DMS153 (cell line): ENCODE data around the gene CRISP2.
"Not testable (repeated sequence)": the region's sequence is repeated elsewhere in the genome, so short reads cannot be mapped to it uniquely, and the experiment has no call there.

Experiments
- DNase-seq: peaks from one replicate; lab custom pipeline; 2025; lab: John Stamatoyannopoulos, UW

Gene CRISP2

GRCh38 chr6:49713346-49713745, at the start of gene CRISP2:
TSS of gene CRISP2 (minus strand) at chr6:49713543. CDS start at chr6:49709196, 4,347 bp downstream.
- peak; percentile 55 for DNase-seq

GRCh38 chr6:49744259-49744658, 30.9 kb upstream of the CRISP2 start, which contains the start of gene CRISP3:
TSS of gene CRISP3 (minus strand) at chr6:49744388. CDS start at chr6:49744367, 21 bp downstream.
- DNase-seq: peak; percentile 89

GRCh38 chr6:49743429-49743828, 30.1 kb upstream of the CRISP2 start:
- DNase-seq: no peak

DNA sequence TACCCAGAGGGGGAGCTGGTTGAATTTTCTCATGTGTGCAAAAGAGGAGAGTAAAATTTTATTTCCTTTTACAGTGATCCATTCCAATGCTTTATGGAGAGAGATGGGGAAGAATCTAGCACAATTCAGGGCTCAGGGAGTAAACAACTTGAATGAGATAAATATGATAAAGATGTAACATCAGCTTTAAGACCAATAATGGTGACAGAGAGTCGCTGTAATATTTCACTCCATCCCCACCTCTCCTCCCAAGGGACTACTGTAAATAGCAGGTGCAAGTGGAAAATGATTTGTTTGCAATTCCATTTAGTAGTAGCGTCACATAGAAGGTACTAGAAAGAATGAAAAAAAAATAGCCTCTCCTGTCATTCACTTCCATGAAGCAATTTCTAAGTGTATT, 26.1 kb upstream of the CRISP2 start:
- peak; percentile 88 for DNase-seq

DNA sequence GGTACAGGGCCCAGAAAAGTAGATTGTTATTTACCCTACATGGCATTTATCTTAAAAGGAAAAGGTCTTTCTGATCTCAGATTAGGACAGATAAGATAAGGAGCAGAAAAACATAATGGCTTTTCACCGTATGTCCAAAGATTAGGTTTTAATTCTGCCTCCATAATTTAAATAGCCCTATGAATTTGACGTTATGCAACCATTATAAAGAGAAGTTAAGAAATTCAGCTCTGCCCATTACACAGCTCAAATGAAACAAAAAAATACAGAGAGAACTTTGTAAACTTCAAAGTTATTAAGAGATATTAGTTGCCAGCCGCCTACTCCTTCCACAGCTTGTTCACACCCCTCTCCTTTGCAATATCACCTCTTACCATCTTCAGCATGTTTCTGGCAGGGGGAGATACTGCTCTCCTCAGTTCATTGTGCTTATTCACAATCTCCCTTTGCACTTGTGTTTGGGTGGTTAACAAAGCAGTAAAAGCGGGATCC, 22.7 kb upstream of the CRISP2 start:
- DNase-seq: no peak

- DNase-seq: no peak
These were observed 20.3 kb upstream of the CRISP2 start for GRCh38 chr6:49733680-49734079.

- no peak for DNase-seq
These were observed 19.4 kb upstream of the CRISP2 start for GRCh38 chr6:49732781-49733180.

DNA sequence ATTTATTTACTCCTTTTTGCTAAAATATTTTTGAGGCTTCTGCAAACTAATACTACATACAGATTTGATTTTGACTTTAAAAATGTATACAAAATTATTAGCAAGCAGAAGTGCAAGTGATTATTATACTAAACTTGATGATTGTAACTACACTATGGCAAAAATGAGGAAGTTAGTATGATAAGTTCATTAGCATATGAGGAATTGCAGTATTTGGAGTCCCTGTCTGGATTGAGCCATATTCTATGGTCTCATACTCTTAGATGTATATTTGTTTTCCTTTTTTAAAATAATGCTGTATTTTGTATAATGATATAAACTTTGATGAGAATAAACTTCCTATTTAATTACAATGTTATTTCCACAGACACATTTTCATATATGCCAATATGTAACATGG, 16.9 kb upstream of the CRISP2 start:
- DNase-seq: no peak

GRCh38 chr6:49723917-49724316, 10.6 kb upstream of the CRISP2 start:
- DNase-seq: not testable (repeated sequence)

- DNase-seq: no peak
These were observed 8.0 kb upstream of the CRISP2 start for GRCh38 chr6:49721297-49721696.

DNA sequence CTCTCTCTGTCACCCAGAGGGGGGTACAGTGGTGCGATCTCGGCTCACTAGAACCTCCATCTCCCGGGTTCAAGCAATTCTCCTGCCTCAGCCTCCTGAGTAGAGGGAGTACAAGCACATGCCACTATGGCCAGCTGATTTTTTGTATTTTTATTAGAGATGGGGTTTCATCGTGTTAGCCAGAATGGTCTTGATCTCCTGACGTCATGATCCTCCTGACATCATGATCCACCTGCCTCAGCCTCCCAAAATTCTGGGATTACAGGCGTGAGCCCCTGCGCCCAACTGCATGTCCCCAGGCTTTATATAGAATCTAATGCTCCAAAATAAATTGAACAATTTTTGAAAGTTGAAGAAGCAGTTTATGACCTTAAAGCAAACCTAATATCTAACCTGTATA, 7.0 kb upstream of the CRISP2 start:
- no peak for DNase-seq

- DNase-seq: no peak
These were observed 14.9 kb downstream of the CRISP2 start for GRCh38 chr6:49698478-49698877.

DNA sequence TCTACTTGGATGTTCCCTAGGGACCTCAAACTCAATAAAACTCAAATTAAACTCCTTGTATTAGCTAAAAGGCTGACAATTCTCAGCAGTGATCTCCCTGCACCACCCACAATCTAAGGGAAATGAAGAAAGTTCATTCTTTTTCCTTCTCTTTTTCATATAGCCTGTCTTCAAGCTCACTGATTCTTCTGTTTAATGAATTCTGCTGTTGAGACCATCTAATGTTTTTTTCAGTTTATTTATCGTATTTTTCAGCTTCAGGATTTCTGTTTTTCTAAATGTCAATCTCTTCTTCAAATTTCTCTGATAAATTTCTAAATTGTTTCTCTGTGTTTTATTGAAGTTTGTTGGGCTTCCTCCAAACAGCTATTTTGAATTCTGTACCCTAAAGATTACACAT, 19.8 kb downstream of the CRISP2 start:
- DNase-seq: no peak

- no peak for DNase-seq
These were observed 20.8 kb downstream of the CRISP2 start for GRCh38 chr6:49692534-49692933.

DNA sequence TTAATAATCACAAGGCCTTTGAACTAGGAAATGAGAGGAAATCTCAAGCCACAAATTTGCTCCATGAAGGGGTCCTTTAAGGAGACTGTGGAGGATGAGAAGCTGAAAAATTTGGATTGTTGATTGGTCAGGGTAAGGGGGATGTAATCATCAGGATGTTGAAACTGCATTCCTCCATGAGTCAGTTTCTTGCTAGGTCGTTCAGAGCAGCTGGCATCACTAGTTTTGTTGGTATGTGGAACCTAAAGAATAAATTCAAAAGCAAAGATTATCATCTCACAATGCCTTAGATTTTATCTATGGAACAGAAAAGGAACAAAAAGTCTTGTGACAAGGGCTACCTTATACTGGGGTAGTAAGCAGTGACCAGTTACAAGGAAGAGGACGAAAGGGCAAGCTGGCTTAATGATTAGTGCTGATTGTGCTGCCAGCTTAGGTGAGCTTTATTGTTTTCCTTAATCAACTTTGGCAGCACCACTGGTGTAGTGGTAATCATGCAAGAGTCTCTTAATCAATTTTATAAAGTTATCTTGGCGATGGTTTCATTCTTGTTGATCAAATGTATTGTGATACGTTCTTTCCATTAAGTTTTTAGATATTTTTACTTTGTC, 36.6 kb downstream of the CRISP2 start:
- no peak for DNase-seq

GRCh38 chr6:49675816-49676215, 37.5 kb downstream of the CRISP2 start:
- DNase-seq: no peak

DNA sequence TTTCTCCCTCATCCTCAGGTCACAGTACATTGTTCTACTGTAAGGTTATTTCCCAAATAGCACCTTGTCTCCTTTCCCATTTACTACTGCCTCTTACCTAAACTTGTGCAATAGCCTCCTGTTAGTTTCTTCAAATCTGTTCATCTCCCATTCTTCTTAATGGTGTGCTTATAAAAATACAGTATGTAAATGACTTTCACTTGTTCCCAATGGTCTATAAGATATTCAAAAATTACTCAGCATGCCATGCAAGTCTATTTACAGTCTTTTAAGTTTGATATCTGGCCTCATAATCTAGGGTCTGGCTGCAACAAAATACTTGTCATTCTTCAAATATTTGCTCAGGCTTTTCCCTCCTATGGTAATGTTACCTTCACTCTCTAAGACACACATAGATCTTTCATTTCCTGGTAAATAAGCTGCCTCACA, 45.2 kb downstream of the CRISP2 start:
- DNase-seq: no peak

DNA sequence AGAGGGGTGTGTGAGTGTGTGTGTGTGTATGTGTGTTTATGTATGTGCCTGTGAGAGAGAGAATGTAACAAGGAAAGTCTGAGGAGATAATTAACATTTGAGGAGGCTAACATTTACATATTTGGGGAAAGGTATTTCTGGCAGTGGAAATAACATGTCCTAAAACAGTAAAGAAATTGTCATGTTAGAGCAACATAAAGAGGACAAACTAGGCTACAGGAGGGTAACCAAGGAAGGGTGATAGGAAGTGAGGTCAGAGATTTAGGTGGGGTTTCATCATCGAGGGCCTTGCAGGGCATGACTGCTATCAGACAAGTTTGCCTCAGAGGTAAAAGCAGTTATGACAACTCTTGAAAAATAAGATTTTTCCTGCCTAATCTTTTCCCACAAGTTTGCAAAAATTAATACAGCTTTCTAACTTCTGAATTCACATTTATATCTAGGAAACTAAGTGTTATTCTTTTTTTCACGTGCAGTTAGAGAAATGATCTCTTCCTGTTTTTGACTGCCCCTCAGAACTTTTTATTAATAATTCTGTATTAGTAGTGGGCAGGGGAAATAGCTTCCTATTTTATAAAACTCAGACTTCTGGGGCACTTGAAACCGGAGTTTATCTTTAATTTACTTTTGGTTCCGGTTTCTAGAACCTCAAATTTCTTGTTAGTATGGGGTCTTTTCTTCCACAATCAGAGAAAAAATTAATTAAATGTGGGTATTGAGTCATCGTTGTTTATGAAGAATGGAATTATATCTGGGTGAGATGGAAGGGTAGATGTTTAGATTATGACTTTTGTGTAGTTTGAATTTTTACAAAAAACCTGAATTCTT, 46.2 kb downstream of the CRISP2 start:
- DNase-seq: no peak

DNA sequence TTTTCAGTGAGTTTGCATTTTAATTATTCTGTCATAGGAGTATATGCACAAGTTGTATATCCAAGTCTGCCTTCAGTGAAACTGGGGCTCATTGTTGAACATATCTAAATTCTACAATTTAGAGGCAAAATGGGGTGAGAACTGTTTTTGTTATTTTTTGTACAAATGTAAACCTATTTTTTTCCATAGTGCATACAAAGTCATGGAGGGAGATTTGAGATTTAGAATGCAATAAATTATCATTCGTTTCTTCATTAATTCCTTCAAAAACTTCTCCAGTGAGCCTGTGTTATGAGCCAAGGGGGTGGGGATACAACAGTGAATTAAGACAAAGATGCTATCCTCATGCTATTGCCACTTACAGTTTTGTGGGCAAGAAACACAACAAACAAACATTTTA, 46.9 kb downstream of the CRISP2 start:
- DNase-seq: no peak

DNA sequence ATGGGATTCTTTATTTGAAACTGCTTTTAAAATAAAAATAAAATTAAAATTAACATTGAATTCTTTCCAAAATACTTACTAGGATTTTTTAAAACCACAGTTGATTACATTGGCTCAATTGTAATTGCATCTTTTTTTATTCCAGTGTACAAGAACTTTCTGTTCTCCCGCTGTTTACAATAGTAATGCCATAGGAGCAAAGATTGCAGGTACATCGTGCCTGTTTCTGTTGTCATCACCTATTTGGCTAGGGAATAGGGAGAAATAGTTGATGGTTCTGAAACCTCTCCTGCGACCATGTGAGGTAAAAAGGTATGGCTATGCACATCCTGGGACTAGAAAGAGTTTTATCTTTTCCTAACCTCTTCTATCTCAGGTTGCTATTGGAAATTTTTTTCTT, 48.5 kb downstream of the CRISP2 start:
- no peak for DNase-seq

GRCh38 chr6:49664054-49664453, 49.3 kb downstream of the CRISP2 start:
- not testable (repeated sequence) for DNase-seq

GRCh38 chr6:49662892-49663261, 50.5 kb downstream of the CRISP2 start:
- DNase-seq: no peak

DNA sequence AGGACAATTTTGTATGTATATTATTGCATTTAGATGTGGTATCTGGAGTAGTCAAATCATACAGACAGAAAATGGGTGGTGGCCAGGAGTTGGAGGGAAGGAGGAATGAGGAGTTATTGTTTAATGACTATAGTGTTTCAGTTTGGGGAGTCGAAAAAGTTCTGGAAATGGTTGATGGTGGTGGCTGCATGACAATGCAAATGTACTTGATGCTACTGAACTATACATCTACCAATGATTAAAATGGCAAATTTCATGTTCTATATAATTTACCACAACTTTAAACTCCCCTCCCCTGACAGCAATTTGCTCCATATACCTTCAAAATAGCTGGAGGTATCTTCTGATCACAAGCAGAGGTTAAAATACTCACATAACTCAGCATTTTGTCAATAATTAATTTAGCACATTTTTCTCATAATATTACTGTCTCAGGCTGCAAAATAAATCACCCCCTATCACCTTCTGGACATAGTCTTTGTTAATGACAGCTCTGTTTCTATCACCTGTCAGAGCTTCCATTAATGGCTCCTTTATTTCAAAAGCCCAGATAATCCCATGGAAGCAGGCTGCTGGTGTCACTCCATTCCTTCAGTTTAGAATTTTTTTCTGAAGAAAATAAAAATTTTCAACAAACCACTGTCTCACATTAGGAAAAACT, 51.0 kb downstream of the CRISP2 start:
- DNase-seq: no peak
